22Rv1 (cell line): ENCODE measurements around the gene MTM1.

Experiments used
- ZFX ChIP-seq: fragments of 450-650 bp; IDR thresholded peaks from 2 replicates; pipeline ENCODE4 v1.6.1; 2017; ENCODE audit warnings: antibody characterized with exemption, borderline replicate concordance
- TF ChIP-seq, protein P1 (sequence below): fragments of 450-650 bp; IDR thresholded peaks from 2 replicates; pipeline ENCODE4 v1.5.1; 2017; ENCODE audit warnings: mild to moderate bottlenecking

DNA sequence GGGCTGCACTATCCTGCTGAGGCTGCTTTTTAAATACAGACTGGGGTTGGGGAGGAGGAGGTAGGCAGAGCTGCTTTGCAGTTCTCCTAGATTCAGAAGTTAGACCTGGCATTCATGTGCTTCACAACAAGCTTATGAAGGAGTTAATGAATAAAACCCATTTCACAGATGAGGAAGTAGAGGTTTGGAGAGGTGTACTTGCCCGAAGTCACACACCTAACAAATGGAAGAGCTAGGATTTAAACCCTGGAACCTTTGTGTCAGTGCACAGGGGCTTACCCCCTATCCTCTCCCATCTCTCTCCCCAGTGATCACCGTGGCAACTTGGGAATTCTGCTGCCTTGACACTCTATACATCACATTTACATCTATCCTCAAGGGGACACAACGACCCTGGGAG is 3.6 kb upstream of the MTM1 start:
- TF ChIP-seq, protein P1, sequence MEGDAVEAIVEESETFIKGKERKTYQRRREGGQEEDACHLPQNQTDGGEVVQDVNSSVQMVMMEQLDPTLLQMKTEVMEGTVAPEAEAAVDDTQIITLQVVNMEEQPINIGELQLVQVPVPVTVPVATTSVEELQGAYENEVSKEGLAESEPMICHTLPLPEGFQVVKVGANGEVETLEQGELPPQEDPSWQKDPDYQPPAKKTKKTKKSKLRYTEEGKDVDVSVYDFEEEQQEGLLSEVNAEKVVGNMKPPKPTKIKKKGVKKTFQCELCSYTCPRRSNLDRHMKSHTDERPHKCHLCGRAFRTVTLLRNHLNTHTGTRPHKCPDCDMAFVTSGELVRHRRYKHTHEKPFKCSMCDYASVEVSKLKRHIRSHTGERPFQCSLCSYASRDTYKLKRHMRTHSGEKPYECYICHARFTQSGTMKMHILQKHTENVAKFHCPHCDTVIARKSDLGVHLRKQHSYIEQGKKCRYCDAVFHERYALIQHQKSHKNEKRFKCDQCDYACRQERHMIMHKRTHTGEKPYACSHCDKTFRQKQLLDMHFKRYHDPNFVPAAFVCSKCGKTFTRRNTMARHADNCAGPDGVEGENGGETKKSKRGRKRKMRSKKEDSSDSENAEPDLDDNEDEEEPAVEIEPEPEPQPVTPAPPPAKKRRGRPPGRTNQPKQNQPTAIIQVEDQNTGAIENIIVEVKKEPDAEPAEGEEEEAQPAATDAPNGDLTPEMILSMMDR, result no peak
- TF ChIP-seq ZFX, result no peak
